Activated CD4-positive, alpha-beta T cell treated with anti-CD3 and anti-CD28 coated beads, Interleukin-2, amount 50 U/mL, for 48 hours (primary cell): ENCODE results near the gene KRTAP10-4.
"Not testable (repeated sequence)": the region's sequence is repeated elsewhere in the genome, so short reads cannot be mapped to it uniquely, and the experiment has no call there.

Source experiments
- DNase-seq, 2 experiments: peaks; one replicate each; pipeline ENCODE4 v3.0.0-alpha.2; 2020

KRTAP10-4 gene

GRCh38 chr21:44601596-44602462 lies 28.3 kb downstream of the KRTAP10-4 start:
- no peak for DNase-seq

GRCh38 chr21:44602463-44602850 lies 28.9 kb downstream of the KRTAP10-4 start:
- DNase-seq, result no peak

GRCh38 chr21:44603109-44603875 lies 29.8 kb downstream of the KRTAP10-4 start:
- no peak for DNase-seq

GRCh38 chr21:44603911-44604310 lies 30.4 kb downstream of the KRTAP10-4 start:
- DNase-seq, result no peak

- no peak for DNase-seq
These were observed 33.0 kb downstream of the KRTAP10-4 start for GRCh38 chr21:44606495-44606894.

- no peak for DNase-seq
These were observed 35.7 kb downstream of the KRTAP10-4 start for GRCh38 chr21:44609193-44609592.

GRCh38 chr21:44610157-44610843 lies 36.8 kb downstream of the KRTAP10-4 start:
- DNase-seq, result not testable (repeated sequence)

GRCh38 chr21:44611551-44611950 lies 38.0 kb downstream of the KRTAP10-4 start:
- no peak for DNase-seq

- no peak for DNase-seq
These were observed 38.5 kb downstream of the KRTAP10-4 start, which contains the start of gene KRTAP10-8 for GRCh38 chr21:44612029-44612486. Gene KRTAP10-8 (plus strand): TSS chr21:44612079. CDS start chr21:44612101, 22 bp downstream.

GRCh38 chr21:44612669-44613229 lies 39.2 kb downstream of the KRTAP10-4 start:
- DNase-seq, result no peak

GRCh38 chr21:44613386-44614155 lies 40.0 kb downstream of the KRTAP10-4 start:
- no peak for DNase-seq

- no peak for DNase-seq
These were observed 40.7 kb downstream of the KRTAP10-4 start for GRCh38 chr21:44614161-44614631.

- no peak for DNase-seq
These were observed 41.4 kb downstream of the KRTAP10-4 start for GRCh38 chr21:44614961-44615391.

GRCh38 chr21:44615466-44615865 lies 41.9 kb downstream of the KRTAP10-4 start:
- DNase-seq, result no peak

- no peak for DNase-seq
These were observed 42.5 kb downstream of the KRTAP10-4 start for GRCh38 chr21:44615911-44616590.

- DNase-seq, result no peak
These were observed 43.0 kb downstream of the KRTAP10-4 start for GRCh38 chr21:44616591-44616926.

- DNase-seq, result no peak
These were observed 43.6 kb downstream of the KRTAP10-4 start for GRCh38 chr21:44617071-44617501.

GRCh38 chr21:44618504-44618903 lies 45.0 kb downstream of the KRTAP10-4 start:
- peak; percentile 16 to 22 for DNase-seq

GRCh38 chr21:44618909-44619308 lies 45.4 kb downstream of the KRTAP10-4 start:
- peak; percentile 37 to 50 for DNase-seq

GRCh38 chr21:44619886-44620285 lies 46.4 kb downstream of the KRTAP10-4 start:
- no peak for DNase-seq

- DNase-seq, result no peak
These were observed 50.0 kb downstream of the KRTAP10-4 start for GRCh38 chr21:44623575-44623974.
